Measurements from ENCODE around the gene GRB10. TPM values are rescaled to one million over a fixed set of nuclear protein-coding genes. Genes with fewer than 3 reads are reported as not detected.
"Not testable (repeated sequence)": the region's sequence is repeated elsewhere in the genome, so short reads cannot be mapped to it uniquely, and the experiment has no call there.

The GRB10 gene
- polyA plus RNA-seq, 3 donors = 1.3 to 3.1 (median 1.5) TPM

- Histone ChIP-seq H3K27me3 (ENCODE audit: control insufficient read depth in 2 of 2, insufficient read depth in 2 of 2, low read length in 2 of 2) (no peaks in the 10 kb centered on the region), H3K36me3 (replicated peaks in 1 of 2; ENCODE audit: control insufficient read depth in 1 of 2, insufficient read depth in 2 of 2, low read length in 2 of 2) (no peaks in the 10 kb centered on the region), H3K79me2 (ENCODE audit: insufficient read depth, low read length) (no peaks in the 10 kb centered on the region), H3K4me1 (ENCODE audit: control insufficient read depth in 1 of 2, insufficient read depth in 2 of 2, low read length in 2 of 2) (no peaks in the 10 kb centered on the region), H3K4me2 (replicated peaks; ENCODE audit: extremely low read depth, low read length, poor library complexity, severe bottlenecking) (no peak overlapping the region), H3K9ac (ENCODE audit: insufficient read depth, low read length, poor library complexity, severe bottlenecking) (no peak overlapping the region), H3K27ac (ENCODE audit: low read depth in 1 of 2, low read length in 2 of 2) (no peak overlapping the region), H3K9me3 (replicated peaks in 1 of 2; ENCODE audit: control insufficient read depth in 1 of 2, insufficient read depth in 1 of 2, low read length in 2 of 2) (peaks cover 21 to 24% of the 10 kb centered on the region in 2 donors), H4K20me1 (ENCODE audit: insufficient read depth, low read length) (no peaks in the 10 kb centered on the region), H3K4me3 (replicated peaks in 1 of 3; ENCODE audit: low read depth in 2 of 3, low read length in 3 of 3) (no peak overlapping the region), H2AFZ (ENCODE audit: insufficient read depth, low read depth, low read length, poor library complexity, severe bottlenecking) (no peak overlapping the region)
- Mint-ChIP-seq H3K9me3 (peaks cover 13 to 37% (median 24%) of the 10 kb centered on the region in 7 donors), H3K27me3 (ENCODE audit: low read depth in 3 of 3) (peaks cover 0 to 2% (median 0%) of the 10 kb centered on the region in 3 donors), H3K4me3 (no peak overlapping the region), H3K4me1 (no peaks in the 10 kb centered on the region), H3K36me3 (no peaks in the 10 kb centered on the region), H3K27ac (no peak overlapping the region)
- intact Hi-C loops (cut with micrococcal nuclease) = no loop called here
- no CpG with 5 or more reads among the region's 5 CpGs for WGBS (ENCODE audit: insufficient coverage)
- DNase-seq = no peak
- TF ChIP-seq, protein P1, sequence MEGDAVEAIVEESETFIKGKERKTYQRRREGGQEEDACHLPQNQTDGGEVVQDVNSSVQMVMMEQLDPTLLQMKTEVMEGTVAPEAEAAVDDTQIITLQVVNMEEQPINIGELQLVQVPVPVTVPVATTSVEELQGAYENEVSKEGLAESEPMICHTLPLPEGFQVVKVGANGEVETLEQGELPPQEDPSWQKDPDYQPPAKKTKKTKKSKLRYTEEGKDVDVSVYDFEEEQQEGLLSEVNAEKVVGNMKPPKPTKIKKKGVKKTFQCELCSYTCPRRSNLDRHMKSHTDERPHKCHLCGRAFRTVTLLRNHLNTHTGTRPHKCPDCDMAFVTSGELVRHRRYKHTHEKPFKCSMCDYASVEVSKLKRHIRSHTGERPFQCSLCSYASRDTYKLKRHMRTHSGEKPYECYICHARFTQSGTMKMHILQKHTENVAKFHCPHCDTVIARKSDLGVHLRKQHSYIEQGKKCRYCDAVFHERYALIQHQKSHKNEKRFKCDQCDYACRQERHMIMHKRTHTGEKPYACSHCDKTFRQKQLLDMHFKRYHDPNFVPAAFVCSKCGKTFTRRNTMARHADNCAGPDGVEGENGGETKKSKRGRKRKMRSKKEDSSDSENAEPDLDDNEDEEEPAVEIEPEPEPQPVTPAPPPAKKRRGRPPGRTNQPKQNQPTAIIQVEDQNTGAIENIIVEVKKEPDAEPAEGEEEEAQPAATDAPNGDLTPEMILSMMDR (IDR thresholded peaks at IDR 0.05) = no peak
Observed at GRCh38 chr7:50580057-50580456, 202.6 kb downstream of the GRB10 start.

DNA sequence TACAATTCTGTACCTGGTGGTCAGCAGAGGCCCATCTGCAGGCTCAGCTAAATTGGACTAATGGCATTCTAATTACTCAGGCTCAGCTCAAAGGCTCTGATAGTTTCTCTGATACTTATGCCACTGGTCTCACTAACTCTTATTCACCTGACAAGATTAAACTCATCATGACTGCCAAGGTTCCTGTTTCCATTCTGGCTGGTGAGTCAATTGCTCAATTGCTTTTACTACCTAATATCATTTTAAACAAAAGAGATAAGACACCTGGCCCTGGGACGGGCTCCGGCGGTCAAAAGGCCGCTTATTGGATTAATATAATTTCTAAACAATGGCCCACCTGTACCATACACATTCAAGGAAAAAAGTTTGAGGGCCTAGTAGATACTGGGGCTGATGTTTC lies 204.6 kb downstream of the GRB10 start:
- peaks cover 4 to 11% of the 10 kb centered on the region in 2 donors for H3K9me3 ChIP-seq (replicated peaks in 1 of 2; ENCODE audit: control insufficient read depth in 1 of 2, insufficient read depth in 1 of 2, low read length in 2 of 2)
- H3K27ac ChIP-seq (ENCODE audit: low read depth in 1 of 2, low read length in 2 of 2); H3K27ac Mint-ChIP-seq; H3K79me2 ChIP-seq (ENCODE audit: insufficient read depth, low read length); H3K36me3 Mint-ChIP-seq; H3K4me3 Mint-ChIP-seq; H2AFZ ChIP-seq (ENCODE audit: insufficient read depth, low read depth, low read length, poor library complexity, severe bottlenecking); H3K4me1 Mint-ChIP-seq; H3K4me2 ChIP-seq (replicated peaks; ENCODE audit: extremely low read depth, low read length, poor library complexity, severe bottlenecking); DNase-seq; H3K27me3 Mint-ChIP-seq (ENCODE audit: low read depth in 3 of 3); H3K27me3 ChIP-seq (ENCODE audit: control insufficient read depth in 2 of 2, insufficient read depth in 2 of 2, low read length in 2 of 2); intact Hi-C loops (cut with micrococcal nuclease); H3K36me3 ChIP-seq (replicated peaks in 1 of 2; ENCODE audit: control insufficient read depth in 1 of 2, insufficient read depth in 2 of 2, low read length in 2 of 2); H3K4me1 ChIP-seq (ENCODE audit: control insufficient read depth in 1 of 2, insufficient read depth in 2 of 2, low read length in 2 of 2); H3K4me3 ChIP-seq (replicated peaks in 1 of 3; ENCODE audit: low read depth in 2 of 3, low read length in 3 of 3); H4K20me1 ChIP-seq (ENCODE audit: insufficient read depth, low read length); H3K9ac ChIP-seq (ENCODE audit: insufficient read depth, low read length, poor library complexity, severe bottlenecking): not testable (repeated sequence)
- H3K9me3 Mint-ChIP-seq = peaks cover 3 to 21% (median 11%) of the 10 kb centered on the region in 7 donors
- no CpG with 5 or more reads among the region's 4 CpGs for WGBS (ENCODE audit: insufficient coverage)

Measured in CD14-positive monocyte (primary cell).